Measurements from ENCODE around the gene LRRC8B. TPM values are rescaled to one million over a fixed set of nuclear protein-coding genes. Genes with fewer than 3 reads are reported as not detected.

LRRC8B gene
- total RNA-seq, 1 donor from 2014 or later: 17.7 TPM

- Mint-ChIP-seq H3K4me1 (ENCODE audit: low read depth, unreplicated experiment) (peaks cover 8% of the 10 kb centered on the region), H3K9me3 (ENCODE audit: unreplicated experiment) (no peaks in the 10 kb centered on the region), H3K36me3 (ENCODE audit: unreplicated experiment) (no peaks in the 10 kb centered on the region), H3K4me3 (ENCODE audit: unreplicated experiment) (no peak overlapping the region), H3K27ac (ENCODE audit: unreplicated experiment) (no peak overlapping the region), H3K27me3 (ENCODE audit: unreplicated experiment) (no peaks in the 10 kb centered on the region)
- DNase-seq: no peak
- TF ChIP-seq, protein P1, sequence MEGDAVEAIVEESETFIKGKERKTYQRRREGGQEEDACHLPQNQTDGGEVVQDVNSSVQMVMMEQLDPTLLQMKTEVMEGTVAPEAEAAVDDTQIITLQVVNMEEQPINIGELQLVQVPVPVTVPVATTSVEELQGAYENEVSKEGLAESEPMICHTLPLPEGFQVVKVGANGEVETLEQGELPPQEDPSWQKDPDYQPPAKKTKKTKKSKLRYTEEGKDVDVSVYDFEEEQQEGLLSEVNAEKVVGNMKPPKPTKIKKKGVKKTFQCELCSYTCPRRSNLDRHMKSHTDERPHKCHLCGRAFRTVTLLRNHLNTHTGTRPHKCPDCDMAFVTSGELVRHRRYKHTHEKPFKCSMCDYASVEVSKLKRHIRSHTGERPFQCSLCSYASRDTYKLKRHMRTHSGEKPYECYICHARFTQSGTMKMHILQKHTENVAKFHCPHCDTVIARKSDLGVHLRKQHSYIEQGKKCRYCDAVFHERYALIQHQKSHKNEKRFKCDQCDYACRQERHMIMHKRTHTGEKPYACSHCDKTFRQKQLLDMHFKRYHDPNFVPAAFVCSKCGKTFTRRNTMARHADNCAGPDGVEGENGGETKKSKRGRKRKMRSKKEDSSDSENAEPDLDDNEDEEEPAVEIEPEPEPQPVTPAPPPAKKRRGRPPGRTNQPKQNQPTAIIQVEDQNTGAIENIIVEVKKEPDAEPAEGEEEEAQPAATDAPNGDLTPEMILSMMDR (IDR thresholded peaks at IDR 0.05; ENCODE audit: partially characterized antibody, unreplicated experiment): no peak
Observed at GRCh38 chr1:89532866-89533265, 8.2 kb downstream of the LRRC8B start.

DNA sequence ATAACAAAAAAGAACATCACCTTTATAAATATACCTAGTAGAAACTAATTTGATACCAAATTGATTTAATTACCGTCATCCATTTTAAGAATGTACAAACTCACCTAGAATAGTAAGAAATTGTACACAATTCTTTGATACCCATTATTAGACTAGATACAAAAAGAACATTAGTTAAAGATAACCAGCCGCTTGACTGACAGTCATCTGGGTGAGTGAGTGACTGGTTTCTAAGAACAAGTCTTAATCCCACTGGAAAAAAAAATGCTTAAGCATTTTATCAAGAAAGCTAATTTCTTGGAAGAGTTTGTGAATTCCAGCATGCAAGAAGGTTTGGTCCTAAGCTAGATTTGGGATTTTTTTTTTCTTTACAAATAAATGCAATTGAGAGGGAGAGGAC, 10.9 kb downstream of the LRRC8B start:
- no peaks in the 10 kb centered on the region for H3K36me3 Mint-ChIP-seq (ENCODE audit: unreplicated experiment)
- no peak overlapping the region for H3K27ac Mint-ChIP-seq (ENCODE audit: unreplicated experiment)
- H3K27me3 Mint-ChIP-seq (ENCODE audit: unreplicated experiment): no peaks in the 10 kb centered on the region
- H3K4me1 Mint-ChIP-seq (ENCODE audit: low read depth, unreplicated experiment): peaks cover 8% of the 10 kb centered on the region
- no peaks in the 10 kb centered on the region for H3K9me3 Mint-ChIP-seq (ENCODE audit: unreplicated experiment)
- no peak for DNase-seq
- TF ChIP-seq, protein P1 (IDR thresholded peaks at IDR 0.05; ENCODE audit: partially characterized antibody, unreplicated experiment): no peak
- H3K4me3 Mint-ChIP-seq (ENCODE audit: unreplicated experiment): no peak overlapping the region

DNA sequence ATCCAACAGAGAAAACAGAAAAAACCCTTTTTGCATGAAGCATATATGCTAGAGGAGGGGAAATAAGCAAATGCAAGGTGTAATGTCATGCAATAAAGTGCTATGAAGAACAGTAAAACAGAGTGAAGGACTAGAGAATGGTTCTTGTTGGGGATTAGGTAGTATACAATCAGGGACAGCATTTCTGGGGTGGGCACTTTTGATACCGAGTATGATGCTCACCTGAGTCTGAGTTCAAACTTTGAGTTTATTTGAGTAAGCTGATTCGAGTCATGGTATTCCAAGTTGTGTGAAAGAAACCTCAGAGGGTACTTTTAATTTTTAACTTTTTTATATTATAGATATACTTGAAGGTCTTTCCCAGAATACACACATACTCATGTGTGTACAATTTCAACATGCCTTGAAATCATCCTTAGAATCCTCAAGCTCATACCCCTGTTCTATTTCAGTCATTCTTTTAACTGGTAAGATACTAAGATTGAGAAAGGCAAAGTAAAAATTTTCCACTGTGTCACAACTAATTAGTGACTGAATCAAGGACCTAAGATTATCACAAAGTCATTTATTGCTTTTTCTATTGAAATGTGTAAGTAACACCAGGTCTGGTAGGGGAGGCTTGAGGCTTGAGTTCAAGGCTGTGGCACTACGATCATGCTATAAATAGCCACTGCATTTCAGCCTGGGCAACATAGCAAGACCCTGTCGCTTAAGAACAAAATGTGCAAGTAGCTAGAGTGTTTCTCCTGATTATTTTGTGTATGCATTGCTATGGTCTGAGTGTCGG, 12.1 kb downstream of the LRRC8B start:
- no peak for DNase-seq
- Mint-ChIP-seq H3K4me1 (ENCODE audit: low read depth, unreplicated experiment) (peaks cover 8% of the 10 kb centered on the region), H3K36me3 (ENCODE audit: unreplicated experiment) (no peaks in the 10 kb centered on the region), H3K4me3 (ENCODE audit: unreplicated experiment) (no peak overlapping the region), H3K27ac (ENCODE audit: unreplicated experiment) (no peak overlapping the region), H3K27me3 (ENCODE audit: unreplicated experiment) (no peaks in the 10 kb centered on the region), H3K9me3 (ENCODE audit: unreplicated experiment) (no peaks in the 10 kb centered on the region)
- TF ChIP-seq, protein P1 (IDR thresholded peaks at IDR 0.05; ENCODE audit: partially characterized antibody, unreplicated experiment): no peak

DNA sequence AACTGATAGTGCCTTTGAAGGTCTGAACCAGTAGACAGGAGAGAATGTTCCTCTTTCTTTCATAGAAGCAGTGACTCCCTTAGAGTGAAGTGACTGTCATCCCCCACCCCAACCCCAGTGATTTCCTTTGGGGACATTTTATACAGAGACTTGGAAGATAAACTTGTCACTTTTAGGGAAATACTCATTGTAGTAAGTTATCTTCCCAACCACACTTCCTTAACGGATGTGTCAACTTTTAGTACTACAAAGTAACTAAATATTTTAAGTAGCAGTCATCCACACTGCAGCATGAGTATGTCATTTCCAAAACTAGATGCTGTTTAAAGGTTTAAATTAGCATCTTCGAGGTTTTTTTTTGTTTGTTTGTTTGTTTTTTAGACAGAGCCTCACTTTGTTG, 13.7 kb downstream of the LRRC8B start:
- H3K27me3 Mint-ChIP-seq (ENCODE audit: unreplicated experiment): no peaks in the 10 kb centered on the region
- TF ChIP-seq, protein P1 (IDR thresholded peaks at IDR 0.05; ENCODE audit: partially characterized antibody, unreplicated experiment): no peak
- no peaks in the 10 kb centered on the region for H3K36me3 Mint-ChIP-seq (ENCODE audit: unreplicated experiment)
- H3K27ac Mint-ChIP-seq (ENCODE audit: unreplicated experiment): no peak overlapping the region
- no peak for DNase-seq
- H3K9me3 Mint-ChIP-seq (ENCODE audit: unreplicated experiment): no peaks in the 10 kb centered on the region
- H3K4me1 Mint-ChIP-seq (ENCODE audit: low read depth, unreplicated experiment): peaks cover 8% of the 10 kb centered on the region
- no peak overlapping the region for H3K4me3 Mint-ChIP-seq (ENCODE audit: unreplicated experiment)

DNA sequence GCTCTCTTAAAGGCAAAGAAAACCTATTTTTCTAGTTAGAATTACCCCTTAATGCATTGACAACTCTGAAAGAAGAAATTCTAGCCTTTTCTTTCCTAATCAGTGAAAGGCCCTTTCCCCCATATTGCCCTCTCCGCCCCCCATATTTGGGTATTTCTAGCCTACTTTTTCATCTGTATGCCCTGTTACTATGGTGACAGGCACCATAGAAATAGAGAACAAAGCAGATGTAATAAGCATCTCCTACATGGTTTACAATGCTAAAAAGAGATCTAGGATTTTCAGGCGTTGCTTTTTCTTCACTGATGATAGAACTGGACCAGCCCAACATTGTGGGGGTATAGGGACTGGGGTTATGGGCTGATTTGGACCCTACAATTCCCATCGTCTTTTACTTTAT, 14.5 kb downstream of the LRRC8B start:
- Mint-ChIP-seq H3K36me3 (ENCODE audit: unreplicated experiment) (no peaks in the 10 kb centered on the region), H3K4me1 (ENCODE audit: low read depth, unreplicated experiment) (peaks cover 8% of the 10 kb centered on the region), H3K4me3 (ENCODE audit: unreplicated experiment) (no peak overlapping the region), H3K27me3 (ENCODE audit: unreplicated experiment) (no peaks in the 10 kb centered on the region), H3K27ac (ENCODE audit: unreplicated experiment) (no peak overlapping the region), H3K9me3 (ENCODE audit: unreplicated experiment) (no peaks in the 10 kb centered on the region)
- DNase-seq: no peak
- TF ChIP-seq, protein P1 (IDR thresholded peaks at IDR 0.05; ENCODE audit: partially characterized antibody, unreplicated experiment): no peak

All from glutamatergic neuron (in vitro differentiated cells).